ENCODE data around the gene MOV10L1. TPM values are rescaled to one million over a fixed set of nuclear protein-coding genes. Genes with fewer than 3 reads are reported as not detected.

The MOV10L1 gene
- total and polyA plus RNA-seq, 4 donors: 0.27 to 11.9 (median 0.43) TPM

- Histone ChIP-seq H3K27ac (ENCODE audit: low read depth in 1 of 2, low read length in 1 of 2) (no peak overlapping the region), H3K36me3 (ENCODE audit: control insufficient read depth in 4 of 4, insufficient read depth in 4 of 4, low read length in 4 of 4) (peaks cover 7 to 51% (median 46%) of the 10 kb centered on the region in 4 donors), H3K27me3 (ENCODE audit: control insufficient read depth in 3 of 3, insufficient read depth in 3 of 3, low read length in 2 of 3) (no peaks in the 10 kb centered on the region), H3K9ac (ENCODE audit: insufficient read depth in 1 of 2, low read length in 2 of 2) (no peak overlapping the region), H3K9me3 (ENCODE audit: control insufficient read depth in 4 of 4, insufficient read depth in 3 of 4, low read length in 3 of 4) (no peaks in the 10 kb centered on the region), H3K4me1 (ENCODE audit: control insufficient read depth in 5 of 5, insufficient read depth in 5 of 5, low read length in 5 of 5) (peaks cover 0 to 2% (median 0%) of the 10 kb centered on the region in 5 donors), H3K4me3 (no peak overlapping the region)
- DNase-seq (no peak), ATAC-seq (ENCODE audit: insufficient read depth, low FRiP score) (no peak)
- no peak for TF ChIP-seq CTCF (IDR thresholded peaks at IDR 0.05; ENCODE audit: control extremely low read depth, extremely low read depth)
- 89 to 90% methylated on average over 32 of the region's 32 CpGs for WGBS, 2 donors
These were observed 120.8 kb downstream of the MOV10L1 start for GRCh38 chr22:50210378-50211139.

GRCh38 chr22:50211147-50211546 is 121.3 kb downstream of the MOV10L1 start:
- Histone ChIP-seq H3K27ac (ENCODE audit: low read depth in 1 of 2, low read length in 1 of 2) (no peak overlapping the region), H3K9me3 (ENCODE audit: control insufficient read depth in 4 of 4, insufficient read depth in 3 of 4, low read length in 3 of 4) (no peaks in the 10 kb centered on the region), H3K4me1 (ENCODE audit: control insufficient read depth in 5 of 5, insufficient read depth in 5 of 5, low read length in 5 of 5) (peaks cover 0 to 2% (median 0%) of the 10 kb centered on the region in 5 donors), H3K27me3 (ENCODE audit: control insufficient read depth in 3 of 3, insufficient read depth in 3 of 3, low read length in 2 of 3) (no peaks in the 10 kb centered on the region), H3K9ac (ENCODE audit: insufficient read depth in 1 of 2, low read length in 2 of 2) (no peak overlapping the region), H3K4me3 (no peak overlapping the region), H3K36me3 (ENCODE audit: control insufficient read depth in 4 of 4, insufficient read depth in 4 of 4, low read length in 4 of 4) (peaks cover 9 to 51% (median 48%) of the 10 kb centered on the region in 4 donors)
- WGBS, 2 donors: 93 to 95% methylated on average over 14 of the region's 14 CpGs
- TF ChIP-seq CTCF (IDR thresholded peaks at IDR 0.05; ENCODE audit: control extremely low read depth, extremely low read depth): no peak
- DNase-seq (no peak), ATAC-seq (ENCODE audit: insufficient read depth, low FRiP score) (no peak)

Other genes with a start within 250 kb of the MOV10L1 start
- 10 to 100 TPM; 10.9 to 13.2 TPM for gene ZBED4, start 236.2 kb upstream of the MOV10L1 start, total RNA-seq
- 1 to 10 TPM; 3.9 to 7.3 TPM for gene ZBED4, start 236.2 kb upstream of the MOV10L1 start, polyA plus RNA-seq
- 10 to 100 TPM; 17.6 to 33.9 TPM for gene ALG12, start 171.6 kb upstream of the MOV10L1 start, total RNA-seq
- 10 to 100 TPM; 13.6 to 15.6 TPM for gene ALG12, start 171.6 kb upstream of the MOV10L1 start, polyA plus RNA-seq
- 100 to 1,000 TPM in 1 of 2 donors, 10 to 100 TPM in 1; 18.7 to 106 TPM for gene CRELD2, start 171.4 kb upstream of the MOV10L1 start, total RNA-seq
- 100 to 1,000 TPM in 1 of 2 donors, 10 to 100 TPM in 1; 37.9 to 110 TPM for gene CRELD2, start 171.4 kb upstream of the MOV10L1 start, polyA plus RNA-seq
- gene PIM3, start 129.2 kb upstream of the MOV10L1 start, total RNA-seq: 100 to 1,000 TPM; 131 to 132 TPM
- gene PIM3, start 129.2 kb upstream of the MOV10L1 start, polyA plus RNA-seq: 100 to 1,000 TPM in 1 of 2 donors, 10 to 100 TPM in 1; 99.0 to 238 TPM
- under 1 TPM in 1 of 2 donors, not detected in 1; 0.51 TPM for gene IL17REL, start 77.2 kb upstream of the MOV10L1 start, total RNA-seq
- under 1 TPM; 0.02 to 0.19 TPM for gene IL17REL, start 77.2 kb upstream of the MOV10L1 start, polyA plus RNA-seq
- gene TTLL8, start 31.7 kb upstream of the MOV10L1 start, total RNA-seq: not detected
- gene TTLL8, start 31.7 kb upstream of the MOV10L1 start, polyA plus RNA-seq: not detected
- gene MLC1, start 4.6 kb upstream of the MOV10L1 start, total RNA-seq: 1 to 10 TPM in 1 of 2 donors, under 1 TPM in 1; 0.86 to 2.6 TPM
- under 1 TPM; 0.65 to 0.68 TPM for gene MLC1, start 4.6 kb upstream of the MOV10L1 start, polyA plus RNA-seq
- 1 to 10 TPM in 1 of 2 donors, under 1 TPM in 1; 1.00 to 3.9 TPM for gene PANX2, start 80.7 kb downstream of the MOV10L1 start, total RNA-seq
- 1 to 10 TPM; 2.3 to 3.0 TPM for gene PANX2, start 80.7 kb downstream of the MOV10L1 start, polyA plus RNA-seq
- gene TRABD, start 95.9 kb downstream of the MOV10L1 start, total RNA-seq: 10 to 100 TPM; 16.2 to 70.3 TPM
- gene TRABD, start 95.9 kb downstream of the MOV10L1 start, polyA plus RNA-seq: 10 to 100 TPM; 54.1 to 72.7 TPM
- gene SELENOO, start 111.0 kb downstream of the MOV10L1 start, total RNA-seq: 10 to 100 TPM; 15.6 to 30.3 TPM
- 10 to 100 TPM; 21.3 to 26.9 TPM for gene SELENOO, start 111.0 kb downstream of the MOV10L1 start, polyA plus RNA-seq
- 10 to 100 TPM; 51.7 to 57.8 TPM for gene TUBGCP6, start 155.0 kb downstream of the MOV10L1 start, total RNA-seq
- 10 to 100 TPM; 26.5 to 41.1 TPM for gene TUBGCP6, start 155.0 kb downstream of the MOV10L1 start, polyA plus RNA-seq
- 10 to 100 TPM; 34.2 to 53.7 TPM for gene HDAC10, start 161.3 kb downstream of the MOV10L1 start, total RNA-seq
- 10 to 100 TPM; 32.2 to 38.3 TPM for gene HDAC10, start 161.3 kb downstream of the MOV10L1 start, polyA plus RNA-seq
- gene MAPK12, start 171.7 kb downstream of the MOV10L1 start, total RNA-seq: 10 to 100 TPM; 10.4 to 11.5 TPM
- gene MAPK12, start 171.7 kb downstream of the MOV10L1 start, polyA plus RNA-seq: 10 to 100 TPM; 12.2 to 13.1 TPM
- gene MAPK11, start 180.4 kb downstream of the MOV10L1 start, total RNA-seq: 10 to 100 TPM in 1 of 2 donors, 1 to 10 TPM in 1; 8.3 to 15.3 TPM
- 10 to 100 TPM in 1 of 2 donors, 1 to 10 TPM in 1; 9.9 to 13.9 TPM for gene MAPK11, start 180.4 kb downstream of the MOV10L1 start, polyA plus RNA-seq
- gene PLXNB2, start 217.6 kb downstream of the MOV10L1 start, total RNA-seq: 100 to 1,000 TPM; 212 to 310 TPM
- 100 to 1,000 TPM; 123 to 134 TPM for gene PLXNB2, start 217.6 kb downstream of the MOV10L1 start, polyA plus RNA-seq
- gene DENND6B, start 237.0 kb downstream of the MOV10L1 start, total RNA-seq: 10 to 100 TPM; 10.5 to 26.0 TPM
- gene DENND6B, start 237.0 kb downstream of the MOV10L1 start, polyA plus RNA-seq: 10 to 100 TPM in 1 of 2 donors, 1 to 10 TPM in 1; 8.0 to 14.7 TPM